K562 (cell line): ENCODE results near the gene DNMT1. TPM values are rescaled to one million over a fixed set of nuclear protein-coding genes. Genes with fewer than 3 reads are reported as not detected.

Source experiments
- C11orf30 ChIP-seq: fragments of 450-650 bp; IDR thresholded peaks from 2 replicates; pipeline ENCODE4 v1.6.1; 2016; ENCODE audit warnings: low read depth, mild to moderate bottlenecking
- CBX8 ChIP-seq: fragments of 200-600 bp; sonication (generic); IDR thresholded peaks from 2 replicates; pipeline ENCODE4 v1.6.1; 2012; ENCODE audit warnings: borderline replicate concordance, mixed run types, low read depth, mild to moderate bottlenecking, moderate library complexity, mixed read lengths, low read length, control low read depth, inconsistent platforms; ENCODE audit not compliant: poor library complexity, severe bottlenecking; ENCODE audit errors: extremely low read depth
- CREB1 ChIP-seq, 2 experiments: sonication (generic) in 1 of 2; formaldehyde crosslinking in 1 of 2; IDR thresholded peaks; 2 replicates each; pipeline versions ENCODE4 v1.6.1 to v1.8.0; 2012 to 2022; ENCODE audit warnings: inconsistent platforms in 1 of 2, mild to moderate bottlenecking in 1 of 2, missing genetic modification reagents in 1 of 2, moderate library complexity in 1 of 2
- CREM ChIP-seq: IDR thresholded peaks from 2 replicates; pipeline ENCODE4 v1.6.1; 2014; ENCODE audit warnings: antibody characterized with exemption, low read depth
- CTBP1 ChIP-seq: fragments of 450-650 bp; IDR thresholded peaks from 2 replicates; pipeline ENCODE4 v1.6.1; 2016; ENCODE audit warnings: borderline replicate concordance
- CTCFL ChIP-seq: IDR thresholded peaks from 2 replicates; pipeline ENCODE4 v1.6.1; 2011; ENCODE audit warnings: borderline replicate concordance, low read depth, mild to moderate bottlenecking, moderate library complexity, low read length; ENCODE audit not compliant: insufficient read depth, poor library complexity, severe bottlenecking
- E2F1 ChIP-seq: sonication (generic); formaldehyde crosslinking; IDR thresholded peaks from 2 replicates; pipeline ENCODE4 v1.8.1; 2023; ENCODE audit warnings: mild to moderate bottlenecking, missing genetic modification reagents, moderate library complexity
- HNRNPL ChIP-seq: fragments of 200-400 bp; formaldehyde crosslinking; IDR thresholded peaks from 2 replicates; pipeline ENCODE4 v1.6.1; 2017; ENCODE audit warnings: low read depth, mild to moderate bottlenecking, low read length
- MAX ChIP-seq: sonication (generic); formaldehyde crosslinking; IDR thresholded peaks from 2 replicates; pipeline ENCODE4 v1.9.0; 2022; ENCODE audit warnings: mild to moderate bottlenecking, missing genetic modification reagents
- POLR2B ChIP-seq: fragments of 450-650 bp; IDR thresholded peaks from 2 replicates; pipeline ENCODE4 v1.6.1; 2018; ENCODE audit warnings: low read depth; ENCODE audit not compliant: partially characterized antibody
- RHOXF2B ChIP-seq: fragments of 250-450 bp; sonication (Bioruptor Pico); conservative IDR thresholded peaks from 2 replicates; pipeline ENCODE4 v1.5.1; 2021
- SAFB ChIP-seq: fragments of 200-400 bp; formaldehyde crosslinking; IDR thresholded peaks from 2 replicates; pipeline ENCODE4 v1.6.1; 2017; ENCODE audit warnings: low read depth, low read length, borderline replicate concordance
- SP1 ChIP-seq: sonication (generic); formaldehyde crosslinking; IDR thresholded peaks from 2 replicates; pipeline ENCODE4 v1.8.1; 2022; ENCODE audit warnings: mild to moderate bottlenecking, missing genetic modification reagents
- TEAD1 ChIP-seq, 2 experiments: fragments of 450-650 bp in 1 of 2; sonication (generic) in 1 of 2; formaldehyde crosslinking; IDR thresholded peaks; 2 replicates each; pipeline versions ENCODE4 v1.4.0 to v1.8.0; 2020 to 2022; ENCODE audit warnings: mild to moderate bottlenecking in 2 of 2, missing genetic modification reagents in 1 of 2
- VEZF1 ChIP-seq: fragments of 200-800 bp; sonication (Bioruptor generic); IDR thresholded peaks from 2 replicates; pipeline ENCODE4 v1.6.1; 2017; ENCODE audit warnings: missing genetic modification characterization, missing compliant biosample characterization
- ZFX ChIP-seq: sonication (generic); formaldehyde crosslinking; IDR thresholded peaks from 2 replicates; pipeline ENCODE4 v1.8.0; 2022; ENCODE audit warnings: mild to moderate bottlenecking, missing genetic modification reagents, moderate library complexity
- ZNF639 ChIP-seq, 2 experiments: fragments of 200-800 bp in 1 of 2; sonication (Bioruptor generic) in 1 of 2; sonication (generic) in 1 of 2; formaldehyde crosslinking in 1 of 2; IDR thresholded peaks in 1 of 2; conservative IDR thresholded peaks in 1 of 2; 2 replicates each; pipeline versions ENCODE4 v1.5.0 to v1.6.1; 2016 to 2020; ENCODE audit warnings: missing compliant biosample characterization in 1 of 2, missing genetic modification characterization in 1 of 2, missing genetic modification reagents in 1 of 2
- ZNF76 ChIP-seq: fragments of 250-450 bp; sonication (Bioruptor Pico); IDR thresholded peaks from 2 replicates; pipeline ENCODE4 v1.4.0; 2020; ENCODE audit warnings: mild to moderate bottlenecking, moderate library complexity, borderline replicate concordance
- ZNF830 ChIP-seq: fragments of 250-450 bp; sonication (Bioruptor Pico); IDR thresholded peaks from 2 replicates; pipeline ENCODE4 v1.5.0; 2021; ENCODE audit warnings: mild to moderate bottlenecking
- polyA plus RNA-seq, 8 experiments: library from polyadenylated mRNA; depleted of rRNA in 4 of 8; stranded (reverse) in 5 of 8; unstranded in 3 of 8; fragments of >200 nt; fragmentation: Nextera tagmentation in 2 of 8; fragmentation: Illumina TruSeq in 1 of 8; extraction: Ambion mirVana in 2 of 8; extraction: Trizol in 1 of 8; gene quantifications; 2 replicates each; pipeline versions ENCODE4 v1.2.1 to v1.2.3, GENCODE V29; 2011 to 2014; ENCODE audit warnings: inconsistent platforms in 1 of 8, missing spikeins in 1 of 8
- total RNA-seq, 7 experiments: library from RNA; depleted of rRNA in 6 of 7; stranded (reverse); fragments of >200 nt in 6 of 7; fragmentation: Illumina TruSeq in 2 of 7; extraction: Trizol in 2 of 7; gene quantifications; 2 replicates each; pipeline versions ENCODE4 v1.2.1 to v1.2.3, GENCODE V29; 2011 to 2021; ENCODE audit warnings: low replicate concordance in 1 of 7

DNMT1 gene
- total and polyA plus RNA-seq, 9 of the 15 experiments (the other 6 are each of a cell fraction or from before 2014, with no cell fraction given): 80.1 to 271 (median 121) TPM

- TF ChIP-seq VEZF1 (peak; percentile 41; the same call in 1 of the 2 replicates), CTBP1 (peak; percentile 96), RHOXF2B (CRISPR knock-in tag) (0 out of 2 replicates have a peak, but pooled peaks have one; percentile 53), TEAD1 (CRISPR knock-in tag; IDR thresholded peaks at IDR 0.05) (0 out of 4 replicates have a peak, but pooled peaks of 1 of the 2 experiments have one; percentile 20), ZNF830 (CRISPR knock-in tag) (0 out of 2 replicates have a peak, but pooled peaks have one; percentile 67), CBX8 (no peak), SP1 (CRISPR knock-in tag) (0 out of 2 replicates have a peak, but pooled peaks have one; percentile 29), MAX (CRISPR knock-in tag) (peak; percentile 91), SAFB (peak; percentile 88), CREB1 (IDR thresholded peaks at IDR 0.05) (0 out of 2 replicates have a peak, but pooled peaks have one; percentile 9), CREB1 (CRISPR knock-in tag; IDR thresholded peaks at IDR 0.05) (no peak; the same call in 1 of the 2 replicates), ZNF639 (CRISPR knock-in tag; conservative IDR thresholded peaks at IDR 0.05 in 1 of 2, IDR thresholded peaks at IDR 0.05 in 1 of 2) (peak in 1 of 2 experiments; percentile 57; a peak in 2 of 4 replicates), ZNF76 (CRISPR knock-in tag) (peak; percentile 63; the same call in 1 of the 2 replicates), HNRNPL (peak; percentile 57; the same call in 1 of the 2 replicates), CTCFL (no peak), E2F1 (CRISPR knock-in tag) (0 out of 2 replicates have a peak, but pooled peaks have one; percentile 35), POLR2B (peak; percentile 35), ZFX (CRISPR knock-in tag) (peak; percentile 93), C11orf30 (no peak), CREM (peak; percentile 57)
Observed at GRCh38 chr19:10095948-10096614, 98.7 kb downstream of the DNMT1 start (continued).
